Endothelial cell of umbilical vein (primary cell): ENCODE results near the gene PIGV. TPM values are rescaled to one million over a fixed set of nuclear protein-coding genes. Genes with fewer than 3 reads are reported as not detected.
"Not testable (repeated sequence)": the region's sequence is repeated elsewhere in the genome, so short reads cannot be mapped to it uniquely, and the experiment has no call there.

ENCODE experiments used
- BruUV-seq: library from RNA; stranded (reverse); fragments of 400-500 nt; replicated peaks from 2 replicates; lab custom pipeline; 2021; lab: Mats Ljungman, UMichigan
- CTCF ChIA-PET: fragments of 300-600, 350-600 bp; sonication (Branson Sonifier 250); formaldehyde crosslinking; loops from one replicate; lab custom pipeline; 2021; ENCODE audit warnings: antibody characterized with exemption, inconsistent platforms; lab: Charles Lee
- POLR2A ChIA-PET: fragments of 300-600, 350-600 bp; sonication (Branson Sonifier 250); formaldehyde crosslinking; loops from one replicate; lab custom pipeline; 2021; ENCODE audit warnings: antibody characterized with exemption, inconsistent platforms; lab: Charles Lee
- DNase-seq: peaks from one replicate; pipeline ENCODE4 v3.0.0-alpha.2; 2011; ENCODE audit warnings: low read depth, low spot score
- FAIRE-seq: peaks from 2 replicates; lab custom pipeline; 2011; peaks lifted over from hg19 to GRCh38; lab: Jason Lieb, UNC
- H2AFZ ChIP-seq: 2 replicates; pipeline ENCODE4 v1.6.0; 2012; ENCODE audit warnings: low read depth, low read length, control low read depth, inconsistent platforms
- H3K27ac ChIP-seq: 2 replicates; pipeline ENCODE4 v1.5.1; 2011; ENCODE audit warnings: low read depth, mild to moderate bottlenecking, control low read depth, low read length, moderate library complexity; ENCODE audit not compliant: insufficient read depth
- H3K27me3 ChIP-seq, 2 experiments: 2 replicates each; pipeline versions ENCODE4 v1.6.0 to v1.6.1; 2011; ENCODE audit warnings: low read length in 2 of 2, mixed read lengths in 1 of 2; ENCODE audit not compliant: control insufficient read depth in 2 of 2, insufficient read depth in 2 of 2
- H3K36me3 ChIP-seq, 2 experiments: 2 replicates in 1 of 2; 3 replicates in 1 of 2; pipeline ENCODE4 v1.5.1; 2011; ENCODE audit warnings: low read length in 2 of 2, mild to moderate bottlenecking in 1 of 2, moderate library complexity in 1 of 2; ENCODE audit not compliant: control insufficient read depth in 2 of 2, insufficient read depth in 2 of 2; ENCODE audit errors: extremely low read depth in 1 of 2
- H3K4me1 ChIP-seq: 3 replicates; pipeline ENCODE4 v1.5.1; 2011; ENCODE audit warnings: mild to moderate bottlenecking, low read length; ENCODE audit not compliant: control insufficient read depth, insufficient read depth; ENCODE audit errors: extremely low read depth
- H3K4me2 ChIP-seq: 2 replicates; pipeline ENCODE4 v1.6.1; 2011; ENCODE audit warnings: low read length, control low read depth, mixed read lengths; ENCODE audit not compliant: insufficient read depth
- H3K4me3 ChIP-seq, 3 experiments: fragments of 200-600 bp in 1 of 3; sonication (generic), shearing (Covaris generic) in 1 of 3; replicated peaks in 1 of 3; 2 replicates each; pipeline ENCODE4 v1.5.1; 2011 to 2016; ENCODE audit warnings: control low read depth in 3 of 3, low read length in 3 of 3, mild to moderate bottlenecking in 2 of 3, inconsistent platforms in 1 of 3, low read depth in 1 of 3, moderate library complexity in 1 of 3; ENCODE audit not compliant: insufficient read depth in 1 of 3
- H3K79me2 ChIP-seq: 2 replicates; pipeline ENCODE4 v1.6.0; 2012; ENCODE audit warnings: low read length, inconsistent platforms; ENCODE audit not compliant: control insufficient read depth, insufficient read depth
- H3K9ac ChIP-seq: replicated peaks from 2 replicates; pipeline ENCODE3; 2011; ENCODE audit warnings: low read length, control low read depth; ENCODE audit not compliant: insufficient read depth; ENCODE audit errors: extremely low read depth
- H3K9me1 ChIP-seq: replicated peaks from 3 replicates; pipeline ENCODE4 v1.6.0; 2011; ENCODE audit warnings: mild to moderate bottlenecking, low read length; ENCODE audit not compliant: control insufficient read depth, insufficient read depth; ENCODE audit errors: extremely low read depth
- H3K9me3 ChIP-seq: replicated peaks from 2 replicates; pipeline ENCODE4 v1.5.1; 2012; ENCODE audit warnings: low read length, inconsistent platforms; ENCODE audit not compliant: control insufficient read depth, insufficient read depth
- H4K20me1 ChIP-seq: replicated peaks from 2 replicates; pipeline ENCODE3; 2011; ENCODE audit warnings: mild to moderate bottlenecking, low read length; ENCODE audit not compliant: control insufficient read depth, insufficient read depth; ENCODE audit errors: extremely low read depth
- FOS ChIP-seq: IDR thresholded peaks from 2 replicates; pipeline ENCODE4 v1.6.1; 2011; ENCODE audit warnings: mild to moderate bottlenecking, low read length, moderate library complexity, borderline replicate concordance; ENCODE audit not compliant: insufficient read depth
- JUN ChIP-seq: IDR thresholded peaks from 2 replicates; pipeline ENCODE4 v1.6.1; 2011; ENCODE audit warnings: borderline replicate concordance, low read depth; ENCODE audit not compliant: insufficient read length, insufficient read depth
- POLR2AphosphoS5 ChIP-seq: IDR thresholded peaks from 2 replicates; pipeline ENCODE4 v1.6.1; 2012; ENCODE audit warnings: low read depth, mild to moderate bottlenecking, control low read depth, low read length, moderate library complexity; ENCODE audit not compliant: insufficient read depth
- dilution Hi-C: fragments of 300-500 bp; cut with MboI; formaldehyde crosslinking; loops from one replicate; pipeline ENCODE4 v1.15.0; 2019; ENCODE audit warnings: low sequenced_read_pairs; ENCODE audit not compliant: extremely low pct_ligation_motif_present
- intact Hi-C: fragments of 100-400 bp; cut with micrococcal nuclease; formaldehyde crosslinking; loops from one replicate; pipeline ENCODE4 v1.10.0; 2022
- polyA plus RNA-seq, 4 experiments: library from polyadenylated mRNA; depleted of rRNA in 3 of 4; stranded (reverse) in 3 of 4; unstranded in 1 of 4; fragments of >200 nt; gene quantifications; 2 replicates each; pipeline versions ENCODE4 v1.2.1 to v1.2.3, GENCODE V29; 2011 to 2012; ENCODE audit warnings: missing spikeins in 1 of 4
- total RNA-seq: library from RNA; stranded (reverse); gene quantifications from 2 replicates; pipeline ENCODE4 v1.2.3, GENCODE V29; 2021

The PIGV gene
- total and polyA plus RNA-seq, 2 donors (not counting 3 experiments of a cell fraction or from before 2014, with no cell fraction given), result 7.5 to 11.9 TPM

GRCh38 chr1:26799479-26800142 lies 11.9 kb downstream of the PIGV start:
- no peaks in the 10 kb centered on the region for H3K27me3 ChIP-seq
- H3K9me1 ChIP-seq, result no peaks in the 10 kb centered on the region
- CTCF ChIA-PET, result interaction anchor here (0.9 to 5.6 kb wide), 8 partner anchors 8 to 199 kb away, joined by 3 to 40 read pairs (median 6); partner anchors contain the start of genes PIGV and ZDHHC18
- H4K20me1 ChIP-seq, result no peaks in the 10 kb centered on the region
- POLR2A ChIA-PET, result no interaction called here
- H3K4me2 ChIP-seq, result peak overlapping the region; percentile 94
- peak overlapping the region; percentile 56 for H3K9ac ChIP-seq
- TF ChIP-seq JUN, result peak; percentile 44
- no peak for TF ChIP-seq POLR2AphosphoS5
- peak; percentile 35 for TF ChIP-seq FOS
- peaks cover 12% of the 10 kb centered on the region for H3K4me1 ChIP-seq
- dilution Hi-C loops (no loop called here), intact Hi-C loops (no loop called here)
- peak; percentile 79 for FAIRE-seq
- peaks cover 0 to 2% of the 10 kb centered on the region in 2 experiments for H3K36me3 ChIP-seq
- H3K9me3 ChIP-seq, result no peaks in the 10 kb centered on the region
- H3K4me3 ChIP-seq, result peak overlapping the region in 1 of 3 experiments; percentile 57
- no TSS peak for BruUV-seq
- H3K27ac ChIP-seq, result peak overlapping the region; percentile 72
- peak; percentile 55 for DNase-seq
- H2AFZ ChIP-seq, result peak overlapping the region; percentile 82
- H3K79me2 ChIP-seq, result no peaks in the 10 kb centered on the region

GRCh38 chr1:26803932-26804331 lies 16.2 kb downstream of the PIGV start:
- H3K9ac ChIP-seq, H3K79me2 ChIP-seq, H3K9me3 ChIP-seq, FAIRE-seq, DNase-seq, H3K4me2 ChIP-seq, H4K20me1 ChIP-seq, dilution Hi-C loops, H2AFZ ChIP-seq, H3K27me3 ChIP-seq, H3K27ac ChIP-seq, H3K4me3 ChIP-seq, BruUV-seq, CTCF ChIA-PET, H3K36me3 ChIP-seq, intact Hi-C loops, H3K9me1 ChIP-seq: not testable (repeated sequence)
- peaks cover 12% of the 10 kb centered on the region for H3K4me1 ChIP-seq
- POLR2A ChIA-PET, result interaction anchor here (0.7 kb wide), 1 partner anchor 139 kb away, joined by 8 read pairs; no protein-coding TSS in a partner anchor
